Dendritic cell treated with granulocyte-macrophage colony-stimulating factor and Interleukin-4, amounts not matched to agents 40 ng/mL and 50 ng/mL, for 4 days (primary cell): ENCODE measurements around the gene HHEX.
"Not testable (repeated sequence)": the region's sequence is repeated elsewhere in the genome, so short reads cannot be mapped to it uniquely, and the experiment has no call there.

Experiments used
- H3K27ac Mint-ChIP-seq: one replicate; pipeline ENCODE4 v1.8.0; 2022; ENCODE audit warnings: mild to moderate bottlenecking, mixed read lengths
- H3K27me3 Mint-ChIP-seq: one replicate; pipeline ENCODE4 v1.8.0; 2022; ENCODE audit warnings: mild to moderate bottlenecking, mixed read lengths
- H3K36me3 Mint-ChIP-seq: one replicate; pipeline ENCODE4 v1.8.0; 2022; ENCODE audit warnings: low read depth, mixed read lengths
- H3K4me1 Mint-ChIP-seq: one replicate; pipeline ENCODE4 v1.8.0; 2022; ENCODE audit warnings: low read depth, mixed read lengths
- H3K4me3 Mint-ChIP-seq: one replicate; pipeline ENCODE4 v1.8.0; 2022; ENCODE audit warnings: mild to moderate bottlenecking, moderate library complexity, mixed read lengths
- H3K9me3 Mint-ChIP-seq: one replicate; pipeline ENCODE4 v1.8.0; 2022; ENCODE audit warnings: mixed read lengths
- intact Hi-C: fragments of 100-400 bp; cut with micrococcal nuclease; formaldehyde crosslinking; loops from one replicate; pipeline ENCODE4 v1.15.0; 2022

The HHEX gene

DNA sequence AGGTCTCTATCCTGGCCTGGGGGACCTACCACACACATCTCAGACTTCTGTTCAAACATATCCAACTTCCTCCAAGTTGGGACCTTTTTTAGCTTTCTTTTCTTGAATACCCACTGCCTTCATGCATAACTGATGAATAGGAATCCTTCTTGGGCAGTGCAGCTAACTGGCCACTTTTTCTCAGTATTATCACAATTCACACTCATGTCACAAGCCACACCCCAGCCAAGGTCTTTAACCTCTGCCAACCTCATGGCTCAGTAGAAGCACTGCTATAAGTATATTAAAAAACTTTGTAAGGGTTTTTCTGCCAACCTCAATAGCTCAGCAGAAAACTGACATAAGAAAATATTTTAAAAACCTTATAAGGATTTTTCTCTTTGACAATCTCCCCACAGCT lies 44.5 kb downstream of the HHEX start:
- Mint-ChIP-seq H3K9me3 (no peaks in the 10 kb centered on the region), H3K27me3 (peaks cover 5% of the 10 kb centered on the region), H3K36me3 (no peaks in the 10 kb centered on the region), H3K27ac (no peak overlapping the region), H3K4me3 (no peak overlapping the region), H3K4me1 (peaks cover 11% of the 10 kb centered on the region)
- intact Hi-C loops: no loop called here

GRCh38 chr10:92735938-92736337 lies 46.2 kb downstream of the HHEX start:
- intact Hi-C loops: no loop called here
- H3K4me1 Mint-ChIP-seq: peaks cover 9% of the 10 kb centered on the region
- no peak overlapping the region for H3K4me3 Mint-ChIP-seq
- no peaks in the 10 kb centered on the region for H3K9me3 Mint-ChIP-seq
- H3K36me3 Mint-ChIP-seq: no peaks in the 10 kb centered on the region
- H3K27ac Mint-ChIP-seq: no peak overlapping the region
- peaks cover 7% of the 10 kb centered on the region for H3K27me3 Mint-ChIP-seq

GRCh38 chr10:92737484-92737883 lies 47.7 kb downstream of the HHEX start:
- Mint-ChIP-seq H3K27ac (no peak overlapping the region), H3K27me3 (peaks cover 3% of the 10 kb centered on the region), H3K9me3 (no peaks in the 10 kb centered on the region), H3K4me1 (peaks cover 21% of the 10 kb centered on the region), H3K4me3 (no peak overlapping the region), H3K36me3 (no peaks in the 10 kb centered on the region)
- intact Hi-C loops: no loop called here

DNA sequence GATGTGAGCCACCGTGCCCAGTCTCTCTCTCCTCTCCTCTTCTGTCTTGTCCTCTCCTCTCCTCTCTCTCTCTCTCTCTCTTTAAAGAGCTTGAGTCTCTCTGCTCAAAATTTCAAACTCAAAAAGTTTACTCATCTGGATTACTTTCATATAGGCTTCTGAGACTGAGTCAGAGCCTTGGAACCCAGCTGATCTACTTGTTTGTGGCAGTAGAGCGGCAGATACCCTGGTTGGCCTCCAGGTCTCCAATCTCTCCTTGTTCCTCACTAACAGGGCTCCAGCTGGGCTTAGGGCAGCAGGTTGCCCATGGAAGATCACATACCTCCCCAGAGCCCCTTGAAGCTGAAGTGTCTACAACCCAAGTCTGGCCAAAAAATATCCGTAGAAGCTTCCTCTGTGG lies 51.0 kb downstream of the HHEX start:
- Mint-ChIP-seq H3K36me3 (no peaks in the 10 kb centered on the region), H3K27me3 (peaks cover 3% of the 10 kb centered on the region), H3K4me1 (peaks cover 43% of the 10 kb centered on the region), H3K27ac (peak overlapping the region; percentile 70), H3K9me3 (no peaks in the 10 kb centered on the region), H3K4me3 (no peak overlapping the region)
- intact Hi-C loops: no loop called here

GRCh38 chr10:92741741-92742140 lies 52.0 kb downstream of the HHEX start:
- H3K4me3 Mint-ChIP-seq, intact Hi-C loops, H3K36me3 Mint-ChIP-seq, H3K9me3 Mint-ChIP-seq, H3K27me3 Mint-ChIP-seq: not testable (repeated sequence)
- H3K4me1 Mint-ChIP-seq: peaks cover 43% of the 10 kb centered on the region
- H3K27ac Mint-ChIP-seq: peak overlapping the region; percentile 70

DNA sequence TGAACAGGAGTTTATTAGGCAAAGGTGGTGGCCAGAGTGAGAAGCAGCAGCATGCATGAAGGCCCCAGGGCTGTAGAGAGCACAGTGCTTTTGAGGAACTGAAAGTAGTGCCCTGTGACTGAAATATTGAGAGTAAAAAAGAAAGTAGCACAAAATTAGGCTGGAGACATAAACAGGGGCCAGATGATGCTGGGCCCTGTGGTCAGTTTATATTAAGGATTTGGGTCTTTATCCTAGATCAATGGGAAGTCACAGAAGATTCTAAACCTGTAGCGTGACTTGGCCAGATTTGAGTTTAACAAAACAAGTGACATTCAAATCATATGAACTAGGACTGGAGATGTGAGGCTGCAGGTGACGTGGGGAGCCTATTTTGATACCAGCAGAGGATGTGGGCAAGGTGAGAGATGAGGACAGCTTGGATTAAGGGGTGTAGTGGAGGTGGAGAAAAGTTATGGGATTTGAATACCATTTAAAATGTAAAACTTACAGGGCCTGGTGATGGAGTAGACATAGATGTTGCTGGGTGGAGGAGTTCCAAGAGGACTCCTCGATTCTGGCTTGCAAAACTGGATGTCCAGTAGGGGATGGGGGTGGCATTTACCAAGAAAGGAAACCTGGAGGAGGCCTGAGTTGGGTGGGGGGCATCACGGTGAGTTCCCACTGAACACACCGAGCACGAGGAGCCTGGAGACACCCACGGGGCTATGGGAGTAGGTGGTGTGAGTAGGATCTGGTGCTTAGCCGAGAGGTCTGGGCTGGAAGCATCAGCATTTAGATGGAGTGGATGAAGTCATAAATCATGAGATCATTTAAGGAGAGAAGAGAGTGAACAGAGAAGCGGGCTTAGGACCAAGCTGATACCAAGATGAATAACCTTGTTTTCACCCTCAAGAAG lies 52.8 kb downstream of the HHEX start:
- intact Hi-C loops: no loop called here
- no peak overlapping the region for H3K4me3 Mint-ChIP-seq
- H3K36me3 Mint-ChIP-seq: no peaks in the 10 kb centered on the region
- no peaks in the 10 kb centered on the region for H3K9me3 Mint-ChIP-seq
- peaks cover 52% of the 10 kb centered on the region for H3K4me1 Mint-ChIP-seq
- H3K27ac Mint-ChIP-seq: peak overlapping the region; percentile 46
- H3K27me3 Mint-ChIP-seq: peaks cover 3% of the 10 kb centered on the region
